ENCODE results near the gene EIF3L. TPM values are rescaled to one million over a fixed set of nuclear protein-coding genes. Genes with fewer than 3 reads are reported as not detected.

Gene EIF3L
- total RNA-seq, 1 donor from 2014 or later: 325 TPM

DNA sequence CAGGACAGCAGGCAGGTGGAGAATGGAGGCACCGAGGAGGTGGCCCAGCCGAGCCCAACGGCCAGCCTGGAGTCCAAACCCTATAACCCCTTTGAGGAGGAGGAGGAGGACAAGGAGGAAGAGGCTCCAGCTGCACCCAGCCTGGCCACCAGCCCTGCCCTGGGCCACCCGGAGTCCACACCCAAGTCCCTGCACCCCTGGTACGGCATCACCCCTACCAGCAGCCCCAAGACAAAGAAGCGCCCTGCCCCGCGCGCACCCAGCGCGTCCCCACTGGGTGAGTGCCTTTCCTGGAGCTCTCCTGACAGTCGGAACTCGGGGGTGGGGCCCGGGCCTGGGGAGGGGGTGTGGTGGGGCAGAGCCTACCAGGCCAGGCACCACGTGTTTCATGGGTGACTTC lies 76.5 kb downstream of the EIF3L start:
- no peak overlapping the region for H3K4me3 Mint-ChIP-seq (ENCODE audit: unreplicated experiment)
- TF ChIP-seq, protein P1, sequence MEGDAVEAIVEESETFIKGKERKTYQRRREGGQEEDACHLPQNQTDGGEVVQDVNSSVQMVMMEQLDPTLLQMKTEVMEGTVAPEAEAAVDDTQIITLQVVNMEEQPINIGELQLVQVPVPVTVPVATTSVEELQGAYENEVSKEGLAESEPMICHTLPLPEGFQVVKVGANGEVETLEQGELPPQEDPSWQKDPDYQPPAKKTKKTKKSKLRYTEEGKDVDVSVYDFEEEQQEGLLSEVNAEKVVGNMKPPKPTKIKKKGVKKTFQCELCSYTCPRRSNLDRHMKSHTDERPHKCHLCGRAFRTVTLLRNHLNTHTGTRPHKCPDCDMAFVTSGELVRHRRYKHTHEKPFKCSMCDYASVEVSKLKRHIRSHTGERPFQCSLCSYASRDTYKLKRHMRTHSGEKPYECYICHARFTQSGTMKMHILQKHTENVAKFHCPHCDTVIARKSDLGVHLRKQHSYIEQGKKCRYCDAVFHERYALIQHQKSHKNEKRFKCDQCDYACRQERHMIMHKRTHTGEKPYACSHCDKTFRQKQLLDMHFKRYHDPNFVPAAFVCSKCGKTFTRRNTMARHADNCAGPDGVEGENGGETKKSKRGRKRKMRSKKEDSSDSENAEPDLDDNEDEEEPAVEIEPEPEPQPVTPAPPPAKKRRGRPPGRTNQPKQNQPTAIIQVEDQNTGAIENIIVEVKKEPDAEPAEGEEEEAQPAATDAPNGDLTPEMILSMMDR (IDR thresholded peaks at IDR 0.05): no peak
- DNase-seq (ENCODE audit: low spot score): peak; percentile 75
- H3K36me3 Mint-ChIP-seq (ENCODE audit: low read depth): peaks cover 26% of the 10 kb centered on the region
- no peaks in the 10 kb centered on the region for H3K9me3 Mint-ChIP-seq (ENCODE audit: low read depth)
- no peak overlapping the region for H3K27ac Mint-ChIP-seq (ENCODE audit: unreplicated experiment)
- no peaks in the 10 kb centered on the region for H3K27me3 Mint-ChIP-seq (ENCODE audit: low read depth)
- H3K4me1 Mint-ChIP-seq (ENCODE audit: low read depth): peaks cover 13% of the 10 kb centered on the region

DNA sequence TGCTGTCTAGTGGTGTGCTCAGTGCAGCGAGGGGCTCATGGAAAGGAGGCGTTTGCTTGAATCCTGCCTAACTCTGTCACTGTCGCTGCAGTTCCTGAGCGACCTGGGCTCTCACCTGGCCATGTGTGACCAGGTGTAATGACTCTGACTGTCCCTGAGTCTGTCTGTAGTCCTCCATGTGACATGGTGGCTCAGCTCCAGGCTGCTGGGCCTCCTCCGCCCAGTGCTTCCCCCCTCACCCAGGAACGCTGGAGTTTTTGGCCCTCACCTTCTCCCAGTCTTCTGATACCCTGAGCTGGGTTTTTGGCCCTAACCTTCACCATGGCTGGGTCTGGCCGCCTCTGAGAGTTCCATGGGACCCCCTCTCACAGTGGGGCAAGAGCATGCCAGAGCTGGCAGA lies 77.1 kb downstream of the EIF3L start:
- Mint-ChIP-seq H3K9me3 (ENCODE audit: low read depth) (no peaks in the 10 kb centered on the region), H3K4me1 (ENCODE audit: low read depth) (peaks cover 19% of the 10 kb centered on the region), H3K27me3 (ENCODE audit: low read depth) (no peaks in the 10 kb centered on the region), H3K36me3 (ENCODE audit: low read depth) (peaks cover 26% of the 10 kb centered on the region), H3K4me3 (ENCODE audit: unreplicated experiment) (no peak overlapping the region), H3K27ac (ENCODE audit: unreplicated experiment) (no peak overlapping the region)
- TF ChIP-seq, protein P1 (IDR thresholded peaks at IDR 0.05): no peak
- DNase-seq (ENCODE audit: low spot score): no peak

DNA sequence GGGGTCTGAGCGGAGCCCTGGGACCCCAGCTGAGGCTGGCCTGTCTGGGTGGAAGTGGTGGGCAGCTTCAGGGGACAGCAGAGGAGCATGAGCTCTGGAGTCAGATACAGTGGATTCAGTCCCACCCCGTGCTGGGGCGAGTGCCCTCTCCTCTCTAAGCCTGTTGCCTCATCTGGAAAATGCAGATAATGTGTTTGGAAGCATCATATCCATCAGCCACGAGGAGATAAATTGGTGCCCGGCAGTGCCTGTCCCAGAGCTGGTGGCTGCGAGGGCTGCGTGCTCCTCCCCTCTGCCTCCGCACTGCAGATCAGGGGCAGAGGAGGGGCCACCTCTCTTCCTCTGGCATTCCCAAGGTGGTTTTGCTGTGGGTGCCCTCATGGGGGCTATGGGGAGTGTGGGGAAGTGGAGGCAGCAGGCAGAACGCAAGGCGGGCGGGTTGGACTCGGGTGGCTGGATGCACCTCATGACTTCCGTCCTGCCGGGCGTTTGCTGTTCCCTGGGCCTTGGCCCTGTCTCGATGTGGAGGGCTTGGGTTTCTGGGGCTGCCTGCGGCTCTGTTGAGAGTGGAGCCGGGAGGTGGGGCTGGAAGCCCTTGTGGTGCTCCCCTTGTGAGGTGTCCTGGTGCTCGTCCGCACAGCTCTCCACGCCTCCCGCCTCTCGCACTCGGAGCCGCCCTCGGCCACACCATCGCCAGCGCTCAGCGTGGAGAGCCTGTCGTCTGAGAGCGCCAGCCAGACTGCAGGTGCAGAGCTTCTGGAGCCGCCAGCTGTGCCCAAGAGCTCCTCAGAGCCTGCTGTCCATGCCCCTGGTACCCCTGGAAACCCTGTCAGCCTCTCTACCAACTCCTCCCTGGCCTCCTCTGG lies 77.8 kb downstream of the EIF3L start:
- Mint-ChIP-seq H3K27me3 (ENCODE audit: low read depth) (no peaks in the 10 kb centered on the region), H3K4me1 (ENCODE audit: low read depth) (peaks cover 26% of the 10 kb centered on the region), H3K27ac (ENCODE audit: unreplicated experiment) (no peak overlapping the region), H3K9me3 (ENCODE audit: low read depth) (no peaks in the 10 kb centered on the region), H3K4me3 (ENCODE audit: unreplicated experiment) (no peak overlapping the region), H3K36me3 (ENCODE audit: low read depth) (peaks cover 28% of the 10 kb centered on the region)
- peak; percentile 90 for DNase-seq (ENCODE audit: low spot score)
- TF ChIP-seq, protein P1 (IDR thresholded peaks at IDR 0.05): no peak

DNA sequence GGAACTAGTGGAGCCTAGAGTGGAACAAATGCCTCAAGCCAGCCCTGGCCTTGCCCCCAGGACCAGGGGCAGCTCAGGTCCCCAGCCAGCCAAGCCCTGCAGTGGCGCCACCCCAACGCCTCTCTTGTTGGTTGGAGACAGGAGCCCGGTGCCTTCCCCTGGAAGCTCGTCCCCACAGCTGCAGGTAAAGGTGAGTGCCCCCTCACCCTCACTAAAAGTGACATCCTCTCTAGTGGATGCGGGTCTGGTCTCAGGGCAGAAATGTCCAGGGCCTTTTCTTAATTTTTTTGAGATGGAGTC lies 78.4 kb downstream of the EIF3L start:
- Mint-ChIP-seq H3K4me3 (ENCODE audit: unreplicated experiment) (no peak overlapping the region), H3K9me3 (ENCODE audit: low read depth) (no peaks in the 10 kb centered on the region), H3K27ac (ENCODE audit: unreplicated experiment) (no peak overlapping the region), H3K36me3 (ENCODE audit: low read depth) (peaks cover 29% of the 10 kb centered on the region), H3K4me1 (ENCODE audit: low read depth) (peaks cover 26% of the 10 kb centered on the region), H3K27me3 (ENCODE audit: low read depth) (no peaks in the 10 kb centered on the region)
- TF ChIP-seq, protein P1 (IDR thresholded peaks at IDR 0.05): no peak
- DNase-seq (ENCODE audit: low spot score): peak; percentile 83

DNA sequence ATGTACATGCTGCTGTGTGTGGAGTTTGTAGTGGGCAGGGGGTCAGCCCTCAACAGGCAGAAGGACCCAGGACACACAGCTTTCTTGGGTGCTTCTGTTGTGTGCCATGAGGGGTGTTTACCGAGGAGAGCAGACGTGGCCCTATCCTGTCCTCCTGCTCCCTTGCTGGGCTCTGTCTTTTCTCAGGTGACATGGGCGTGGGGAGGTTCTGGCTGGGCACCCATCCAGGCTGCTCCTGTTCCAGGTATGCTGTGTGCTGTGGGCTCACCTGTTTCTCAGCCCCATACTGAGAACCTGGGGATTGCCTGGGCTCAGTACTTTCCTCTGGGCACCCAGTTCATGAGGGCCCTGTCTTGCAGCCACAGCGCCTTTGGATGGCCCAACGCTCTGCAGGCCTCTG lies 80.2 kb downstream of the EIF3L start:
- Mint-ChIP-seq H3K9me3 (ENCODE audit: low read depth) (no peaks in the 10 kb centered on the region), H3K4me1 (ENCODE audit: low read depth) (peaks cover 43% of the 10 kb centered on the region), H3K27me3 (ENCODE audit: low read depth) (no peaks in the 10 kb centered on the region), H3K4me3 (ENCODE audit: unreplicated experiment) (no peak overlapping the region), H3K36me3 (ENCODE audit: low read depth) (peaks cover 26% of the 10 kb centered on the region), H3K27ac (ENCODE audit: unreplicated experiment) (no peak overlapping the region)
- no peak for DNase-seq (ENCODE audit: low spot score)
- TF ChIP-seq, protein P1 (IDR thresholded peaks at IDR 0.05): no peak

Measured in chondrocyte (in vitro differentiated cells).